Measurements from ENCODE around the gene APLNR.

Gene APLNR

GRCh38 chr11:57266157-57266556 lies 29.1 kb upstream of the APLNR start:
- H3K9me3 ChIP-seq: no peaks in the 10 kb centered on the region
- peaks cover 30% of the 10 kb centered on the region for H3K4me1 ChIP-seq
- no peaks in the 10 kb centered on the region for H3K36me3 ChIP-seq (replicated peaks)
- no peaks in the 10 kb centered on the region for H3K27me3 ChIP-seq (ENCODE audit: low read depth)
- no peak overlapping the region for H3K4me3 ChIP-seq
- in situ Hi-C loops (cut with MboI; ENCODE audit: low sequenced_read_pairs): no loop called here
- no peak for DNase-seq (ENCODE audit: low spot score in 2 of 2)

GRCh38 chr11:57263351-57263750 lies 26.3 kb upstream of the APLNR start:
- peak overlapping the region; percentile 23 for H3K4me3 ChIP-seq
- peak; percentile 71 to 87 for DNase-seq (ENCODE audit: low spot score in 2 of 2)
- H3K4me1 ChIP-seq: peaks cover 30% of the 10 kb centered on the region
- H3K36me3 ChIP-seq (replicated peaks): no peaks in the 10 kb centered on the region
- H3K9me3 ChIP-seq: no peaks in the 10 kb centered on the region
- in situ Hi-C loops (cut with MboI; ENCODE audit: low sequenced_read_pairs): no loop called here
- H3K27me3 ChIP-seq (ENCODE audit: low read depth): no peaks in the 10 kb centered on the region

- H3K4me1 ChIP-seq: peaks cover 30% of the 10 kb centered on the region
- H3K27me3 ChIP-seq (ENCODE audit: low read depth): no peaks in the 10 kb centered on the region
- H3K36me3 ChIP-seq (replicated peaks): no peaks in the 10 kb centered on the region
- no peak overlapping the region for H3K4me3 ChIP-seq
- peak in 1 of 2 experiments; percentile 31 for DNase-seq (ENCODE audit: low spot score in 2 of 2)
- in situ Hi-C loops (cut with MboI; ENCODE audit: low sequenced_read_pairs): no loop called here
- no peaks in the 10 kb centered on the region for H3K9me3 ChIP-seq
Measured at GRCh38 chr11:57262157-57262556, 25.1 kb upstream of the APLNR start.

- Histone ChIP-seq H3K27me3 (ENCODE audit: low read depth) (no peaks in the 10 kb centered on the region), H3K36me3 (replicated peaks) (no peaks in the 10 kb centered on the region), H3K4me1 (peaks cover 34% of the 10 kb centered on the region), H3K4me3 (no peak overlapping the region), H3K9me3 (0 out of 2 replicates have a peak, but pooled peaks cover 4% of the 10 kb centered on the region)
- in situ Hi-C loops (cut with MboI; ENCODE audit: low sequenced_read_pairs): no loop called here
- DNase-seq (ENCODE audit: low spot score in 2 of 2): no peak
Measured at GRCh38 chr11:57260937-57261783, 24.1 kb upstream of the APLNR start.

DNA sequence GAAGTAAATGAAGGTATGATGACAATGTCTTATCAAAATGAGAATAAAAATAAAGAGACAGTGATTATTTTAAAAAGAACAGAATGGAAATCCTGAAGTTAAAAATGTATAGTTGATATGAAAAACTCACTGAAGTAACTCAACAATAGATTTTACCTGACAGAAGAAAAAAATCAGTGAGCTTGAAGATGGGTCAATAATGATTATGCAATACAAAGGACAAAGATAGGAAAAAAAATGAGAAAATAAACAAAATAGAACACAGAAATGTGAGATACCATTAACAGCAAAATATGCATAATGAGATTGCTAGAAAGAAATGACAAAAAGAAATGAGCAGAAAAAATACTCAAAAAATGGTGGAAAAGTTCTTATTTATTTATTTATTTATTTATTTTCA lies 19.1 kb upstream of the APLNR start:
- no peak overlapping the region for H3K4me3 ChIP-seq
- H3K9me3 ChIP-seq: 0 out of 2 replicates have a peak, but pooled peaks cover 4% of the 10 kb centered on the region
- DNase-seq (ENCODE audit: low spot score in 2 of 2): no peak
- in situ Hi-C loops (cut with MboI; ENCODE audit: low sequenced_read_pairs): no loop called here
- H3K36me3 ChIP-seq (replicated peaks): no peaks in the 10 kb centered on the region
- peaks cover 4% of the 10 kb centered on the region; the same call in 1 of the 2 replicates for H3K4me1 ChIP-seq
- H3K27me3 ChIP-seq (ENCODE audit: low read depth): peaks cover 24% of the 10 kb centered on the region; the same call in 1 of the 2 replicates

- no peak overlapping the region for H3K4me3 ChIP-seq
- peaks cover 4% of the 10 kb centered on the region; the same call in 1 of the 2 replicates for H3K4me1 ChIP-seq
- no peak for DNase-seq (ENCODE audit: low spot score in 2 of 2)
- H3K9me3 ChIP-seq: 0 out of 2 replicates have a peak, but pooled peaks cover 4% of the 10 kb centered on the region
- in situ Hi-C loops (cut with MboI; ENCODE audit: low sequenced_read_pairs): no loop called here
- no peaks in the 10 kb centered on the region for H3K36me3 ChIP-seq (replicated peaks)
- H3K27me3 ChIP-seq (ENCODE audit: low read depth): peaks cover 24% of the 10 kb centered on the region; the same call in 1 of the 2 replicates
Measured at GRCh38 chr11:57255618-57256017, 18.6 kb upstream of the APLNR start.

GRCh38 chr11:57254631-57255030 lies 17.6 kb upstream of the APLNR start:
- 0 out of 2 replicates have a peak, but pooled peaks cover 4% of the 10 kb centered on the region for H3K9me3 ChIP-seq
- no peak for DNase-seq (ENCODE audit: low spot score in 2 of 2)
- H3K4me1 ChIP-seq: peaks cover 4% of the 10 kb centered on the region; the same call in 1 of the 2 replicates
- no peaks in the 10 kb centered on the region for H3K36me3 ChIP-seq (replicated peaks)
- no peak overlapping the region for H3K4me3 ChIP-seq
- in situ Hi-C loops (cut with MboI; ENCODE audit: low sequenced_read_pairs): no loop called here
- peaks cover 24% of the 10 kb centered on the region; the same call in 1 of the 2 replicates for H3K27me3 ChIP-seq (ENCODE audit: low read depth)

DNA sequence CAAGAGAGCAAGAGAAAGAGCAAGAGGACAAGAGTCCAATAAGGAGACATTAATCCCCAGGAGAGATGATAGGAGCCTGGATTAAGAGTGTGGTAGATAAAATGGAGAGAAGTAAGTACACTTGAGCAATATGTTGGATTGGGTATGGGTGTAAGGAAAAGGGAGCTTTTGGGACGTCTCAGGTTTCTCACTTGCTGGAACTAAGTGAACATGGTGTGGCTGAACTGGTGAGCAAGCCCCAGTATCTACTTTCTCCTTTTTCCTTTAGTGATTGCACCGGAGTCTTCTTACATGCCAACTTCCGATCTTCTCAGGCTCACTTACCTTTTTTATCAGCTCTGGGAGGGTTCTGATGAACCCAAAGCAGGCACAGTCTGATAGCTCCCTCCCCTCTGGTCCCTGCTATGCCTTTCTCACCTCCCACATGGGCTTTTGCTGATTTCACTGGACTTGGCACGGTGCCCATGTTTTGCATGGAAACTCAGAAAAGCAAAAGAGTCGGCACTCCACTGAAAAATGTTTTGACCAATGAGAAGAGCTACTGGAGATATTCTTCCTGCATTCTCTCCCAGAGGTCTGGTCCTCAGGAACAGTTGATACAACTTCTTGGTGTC lies 14.5 kb upstream of the APLNR start:
- in situ Hi-C loops (cut with MboI; ENCODE audit: low sequenced_read_pairs): no loop called here
- H3K27me3 ChIP-seq (ENCODE audit: low read depth): peaks cover 24% of the 10 kb centered on the region; the same call in 1 of the 2 replicates
- DNase-seq (ENCODE audit: low spot score in 2 of 2): peak in 1 of 2 experiments; percentile 38
- H3K36me3 ChIP-seq (replicated peaks): no peaks in the 10 kb centered on the region
- no peak overlapping the region for H3K4me3 ChIP-seq
- H3K9me3 ChIP-seq: 0 out of 2 replicates have a peak, but pooled peaks cover 2% of the 10 kb centered on the region
- H3K4me1 ChIP-seq: no peaks in the 10 kb centered on the region

DNA sequence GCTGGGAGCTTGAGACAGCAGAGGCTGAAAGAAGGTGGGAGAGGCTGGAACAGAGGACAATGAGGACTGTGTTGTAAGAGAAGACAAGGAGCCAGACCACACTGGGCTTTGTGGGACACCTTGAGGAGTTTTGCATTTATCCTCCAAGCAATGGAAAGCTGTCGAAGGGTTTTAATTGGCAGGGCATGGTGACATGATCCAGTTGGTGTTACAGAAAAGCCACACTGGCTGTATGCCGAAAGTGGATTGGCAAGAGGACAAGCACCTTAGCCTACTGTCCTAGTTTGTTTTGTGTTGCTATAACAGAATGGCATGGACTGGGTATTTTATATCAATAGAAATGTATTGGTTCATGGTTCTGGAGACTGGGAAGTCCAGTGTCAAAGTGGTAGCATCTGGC lies 14.0 kb upstream of the APLNR start:
- in situ Hi-C loops (cut with MboI; ENCODE audit: low sequenced_read_pairs): no loop called here
- H3K4me1 ChIP-seq: no peaks in the 10 kb centered on the region
- no peak overlapping the region for H3K4me3 ChIP-seq
- no peak for DNase-seq (ENCODE audit: low spot score in 2 of 2)
- H3K27me3 ChIP-seq (ENCODE audit: low read depth): peaks cover 24% of the 10 kb centered on the region; the same call in 1 of the 2 replicates
- no peaks in the 10 kb centered on the region for H3K36me3 ChIP-seq (replicated peaks)
- H3K9me3 ChIP-seq: no peaks in the 10 kb centered on the region

DNA sequence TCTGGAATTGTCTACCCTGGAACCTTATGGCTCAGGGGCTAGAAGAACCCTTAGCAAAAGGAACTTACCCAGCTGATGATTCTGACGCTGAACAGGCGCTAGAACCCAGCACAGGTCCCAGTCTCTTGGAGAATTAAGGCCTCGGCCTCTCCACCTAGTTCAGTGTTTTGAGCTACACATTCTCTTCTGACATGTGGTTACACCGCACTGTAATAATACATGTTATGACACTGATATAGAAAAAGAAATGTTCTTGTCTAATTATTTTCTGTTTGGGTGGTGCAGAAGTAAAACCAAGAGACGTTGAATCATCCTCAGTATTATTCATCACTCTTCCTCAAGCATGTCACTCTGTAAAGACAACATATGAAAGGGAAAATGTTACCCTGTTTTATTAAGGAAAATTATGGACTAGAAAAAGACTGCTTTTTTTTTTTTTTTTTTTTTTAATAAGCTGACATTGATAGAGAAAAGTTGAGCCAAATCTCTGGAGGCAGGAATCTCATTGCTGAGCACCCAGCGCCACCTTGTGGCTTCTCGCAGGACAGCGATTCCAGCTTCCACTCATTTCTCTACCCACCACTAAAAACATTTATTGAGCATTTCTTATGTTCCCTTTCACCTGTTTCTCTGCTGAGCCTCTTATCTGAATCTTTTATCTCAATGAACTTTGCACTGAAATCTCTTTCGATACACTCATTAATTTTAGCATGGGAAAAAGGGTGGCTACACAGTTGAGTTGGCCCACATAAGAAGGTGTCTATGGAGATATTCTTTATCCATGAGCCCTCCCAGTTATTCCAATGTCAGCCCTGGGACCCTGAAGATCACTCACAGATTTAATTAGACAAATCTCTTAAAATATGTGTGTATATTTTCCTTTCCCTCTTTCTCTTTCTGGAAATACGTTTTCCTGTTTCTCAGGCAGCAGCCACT lies 12.6 kb upstream of the APLNR start:
- no peaks in the 10 kb centered on the region for H3K4me1 ChIP-seq
- no peaks in the 10 kb centered on the region for H3K9me3 ChIP-seq
- no peak overlapping the region for H3K4me3 ChIP-seq
- no peaks in the 10 kb centered on the region for H3K36me3 ChIP-seq (replicated peaks)
- in situ Hi-C loops (cut with MboI; ENCODE audit: low sequenced_read_pairs): loop anchor here (10.0 kb wide), 2 partner anchors 135 to 405 kb away; no protein-coding TSS in a partner anchor
- peak; percentile 52 to 75 for DNase-seq (ENCODE audit: low spot score in 2 of 2)
- H3K27me3 ChIP-seq (ENCODE audit: low read depth): peaks cover 17% of the 10 kb centered on the region; the same call in 1 of the 2 replicates

DNA sequence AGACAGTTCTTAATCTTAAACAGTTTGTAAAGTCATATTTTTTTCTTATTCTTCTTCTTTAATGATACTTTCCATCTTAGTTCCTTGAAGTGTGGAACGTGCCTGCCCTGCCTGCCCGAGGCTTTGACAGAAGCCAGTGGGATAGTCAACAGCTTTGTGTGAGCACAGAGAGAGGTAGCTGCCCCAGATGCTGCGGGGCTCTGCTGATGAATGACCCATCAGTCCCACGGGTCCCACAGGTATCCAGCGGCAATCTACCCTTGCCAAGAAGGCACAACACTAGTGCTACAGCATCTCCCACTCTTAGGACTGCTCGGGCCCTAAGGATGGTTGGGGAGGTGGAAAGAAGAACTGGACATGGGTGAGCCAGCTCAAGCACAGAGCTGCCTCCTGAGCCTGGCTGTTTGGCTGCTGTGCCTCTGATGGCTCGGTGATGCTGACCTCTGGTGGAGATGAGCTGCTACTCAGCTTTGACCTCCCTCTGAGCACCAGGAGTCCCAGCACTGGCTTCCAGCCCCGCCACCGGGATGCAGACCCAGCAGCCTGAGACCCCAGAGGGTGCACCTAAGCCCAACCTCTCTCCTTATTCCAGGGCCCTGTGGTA lies 11.8 kb upstream of the APLNR start:
- H3K36me3 ChIP-seq (replicated peaks): no peaks in the 10 kb centered on the region
- H3K9me3 ChIP-seq: no peaks in the 10 kb centered on the region
- peaks cover 17% of the 10 kb centered on the region; the same call in 1 of the 2 replicates for H3K27me3 ChIP-seq (ENCODE audit: low read depth)
- peak; percentile 46 to 74 for DNase-seq (ENCODE audit: low spot score in 2 of 2)
- in situ Hi-C loops (cut with MboI; ENCODE audit: low sequenced_read_pairs): loop anchor here (10.0 kb wide), 2 partner anchors 134 to 404 kb away; no protein-coding TSS in a partner anchor
- H3K4me1 ChIP-seq: no peaks in the 10 kb centered on the region
- no peak overlapping the region for H3K4me3 ChIP-seq

DNA sequence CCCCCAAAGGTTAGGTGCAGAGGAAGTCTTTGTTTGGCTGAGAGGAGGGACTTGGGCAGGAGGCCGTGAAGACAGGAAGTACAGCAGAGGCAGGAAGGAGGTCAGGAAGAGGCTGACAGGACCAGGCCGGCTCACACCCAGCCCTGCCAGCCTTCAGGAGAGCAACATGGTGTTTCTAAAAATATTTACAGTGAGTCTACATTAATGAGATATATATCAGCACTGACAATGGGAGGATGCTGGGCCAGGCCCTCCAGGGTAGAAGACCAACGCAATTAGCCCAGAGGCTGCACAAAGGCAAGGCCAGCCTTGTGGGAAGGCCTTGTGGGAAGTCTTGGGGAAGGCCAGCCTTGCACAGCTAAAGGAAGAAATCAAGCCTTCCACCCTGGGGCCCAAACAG lies 7.9 kb upstream of the APLNR start:
- in situ Hi-C loops (cut with MboI; ENCODE audit: low sequenced_read_pairs): loop anchor here (10.0 kb wide), 2 partner anchors 130 to 400 kb away; no protein-coding TSS in a partner anchor
- no peak for DNase-seq (ENCODE audit: low spot score in 2 of 2)
- no peaks in the 10 kb centered on the region for H3K9me3 ChIP-seq

More for the DNA sequence above, 7.9 kb upstream of the APLNR start:
- no peaks in the 10 kb centered on the region for H3K36me3 ChIP-seq (replicated peaks)
- no peaks in the 10 kb centered on the region for H3K27me3 ChIP-seq (ENCODE audit: low read depth)
- H3K4me3 ChIP-seq: no peak overlapping the region
- no peaks in the 10 kb centered on the region for H3K4me1 ChIP-seq
